ENCODE measurements around the gene ARMH4.

ARMH4 gene

GRCh38 chr14:58108717-58109116 is 43.3 kb downstream of the ARMH4 start:
- no peaks in the 10 kb centered on the region for H3K9me3 ChIP-seq (replicated peaks in 1 of 11)
- H3K27ac ChIP-seq: no peak overlapping the region
- H3K36me3 ChIP-seq: no peaks in the 10 kb centered on the region
- H3K9ac ChIP-seq: no peak overlapping the region
- no peak overlapping the region for H3K4me3 ChIP-seq
- H4K20me1 ChIP-seq: no peaks in the 10 kb centered on the region
- no peak overlapping the region for H3K4me2 ChIP-seq
- no peaks in the 10 kb centered on the region for H3K4me1 ChIP-seq
- TF ChIP-seq Cebpa-rat (IDR thresholded peaks at IDR 0.05): no peak
- H3K27me3 ChIP-seq: no peaks in the 10 kb centered on the region

- no peak overlapping the region for H3K27ac ChIP-seq
- no peak overlapping the region for H3K4me3 ChIP-seq
- H3K36me3 ChIP-seq: no peaks in the 10 kb centered on the region
- no peak overlapping the region for H3K9ac ChIP-seq
- no peak overlapping the region for H3K4me2 ChIP-seq
- no peaks in the 10 kb centered on the region for H4K20me1 ChIP-seq
- 0 out of 20 replicates have a peak, but pooled peaks cover 0 to 3% (median 0%) of the 10 kb centered on the region in 10 experiments for H3K4me1 ChIP-seq
- no peaks in the 10 kb centered on the region for H3K27me3 ChIP-seq
- TF ChIP-seq Cebpa-rat (IDR thresholded peaks at IDR 0.05): no peak
- no peaks in the 10 kb centered on the region for H3K9me3 ChIP-seq (replicated peaks in 1 of 11)
Measured at GRCh38 chr14:58107947-58108552, 44.0 kb downstream of the ARMH4 start.

GRCh38 chr14:58107041-58107440 is 45.0 kb downstream of the ARMH4 start:
- no peak for TF ChIP-seq Cebpa-rat (IDR thresholded peaks at IDR 0.05)
- H3K4me1 ChIP-seq: 0 out of 20 replicates have a peak, but pooled peaks cover 0 to 3% (median 0%) of the 10 kb centered on the region in 10 experiments
- no peaks in the 10 kb centered on the region for H4K20me1 ChIP-seq
- no peaks in the 10 kb centered on the region for H3K36me3 ChIP-seq
- no peak overlapping the region for H3K9ac ChIP-seq
- no peak overlapping the region for H3K4me2 ChIP-seq
- H3K4me3 ChIP-seq: no peak overlapping the region
- H3K27me3 ChIP-seq: no peaks in the 10 kb centered on the region
- H3K27ac ChIP-seq: no peak overlapping the region
- H3K9me3 ChIP-seq (replicated peaks in 1 of 11): no peaks in the 10 kb centered on the region

- H3K4me1 ChIP-seq: peaks cover 0 to 5% (median 0%) of the 10 kb centered on the region in 10 experiments; a peak in 1 of 20 replicates
- no peaks in the 10 kb centered on the region for H3K9me3 ChIP-seq (replicated peaks in 1 of 11)
Measured at GRCh38 chr14:58106446-58106845, 45.6 kb downstream of the ARMH4 start.

GRCh38 chr14:58104808-58105207 is 47.2 kb downstream of the ARMH4 start:
- Histone ChIP-seq H3K4me3 (no peak overlapping the region), H3K4me2 (no peak overlapping the region), H3K27me3 (no peaks in the 10 kb centered on the region), H3K9ac (no peak overlapping the region), H3K4me1 (peaks cover 0 to 13% (median 0%) of the 10 kb centered on the region in 10 experiments; a peak in 2 of 20 replicates), H3K9me3 (replicated peaks in 1 of 11) (no peaks in the 10 kb centered on the region), H3K27ac (no peak overlapping the region), H3K36me3 (no peaks in the 10 kb centered on the region), H4K20me1 (no peaks in the 10 kb centered on the region)
- no peak for TF ChIP-seq Cebpa-rat (IDR thresholded peaks at IDR 0.05)

More at GRCh38 chr14:58106446-58106845, 45.6 kb downstream of the ARMH4 start:
- no peak overlapping the region for H3K4me3 ChIP-seq
- H3K9ac ChIP-seq: no peak overlapping the region
- no peaks in the 10 kb centered on the region for H3K36me3 ChIP-seq
- H3K27me3 ChIP-seq: no peaks in the 10 kb centered on the region
- H3K4me2 ChIP-seq: no peak overlapping the region
- no peak overlapping the region for H3K27ac ChIP-seq
- no peaks in the 10 kb centered on the region for H4K20me1 ChIP-seq
- TF ChIP-seq Cebpa-rat (IDR thresholded peaks at IDR 0.05): no peak

- no peaks in the 10 kb centered on the region for H3K36me3 ChIP-seq
- H3K9me3 ChIP-seq (replicated peaks in 1 of 11): no peaks in the 10 kb centered on the region
- H4K20me1 ChIP-seq: no peaks in the 10 kb centered on the region
- no peak overlapping the region for H3K27ac ChIP-seq
- no peaks in the 10 kb centered on the region for H3K27me3 ChIP-seq
- H3K4me3 ChIP-seq: no peak overlapping the region
- peaks cover 0 to 13% (median 5%) of the 10 kb centered on the region in 10 experiments; a peak in 9 of 20 replicates for H3K4me1 ChIP-seq
- no peak for TF ChIP-seq Cebpa-rat (IDR thresholded peaks at IDR 0.05)
- peak overlapping the region in 1 of 11 experiments; percentile 4; a peak in 1 of 22 replicates for H3K4me2 ChIP-seq
- H3K9ac ChIP-seq: no peak overlapping the region
Measured at GRCh38 chr14:58100735-58101368, 51.2 kb downstream of the ARMH4 start.

- H3K9ac ChIP-seq: no peak overlapping the region
- no peaks in the 10 kb centered on the region for H3K27me3 ChIP-seq
- no peak overlapping the region for H3K27ac ChIP-seq
- no peak for TF ChIP-seq Cebpa-rat (IDR thresholded peaks at IDR 0.05)
- no peaks in the 10 kb centered on the region for H4K20me1 ChIP-seq
- H3K4me2 ChIP-seq: no peak overlapping the region
- no peaks in the 10 kb centered on the region for H3K36me3 ChIP-seq
- H3K9me3 ChIP-seq (replicated peaks in 1 of 11): no peaks in the 10 kb centered on the region
- no peak overlapping the region for H3K4me3 ChIP-seq
- peaks cover 0 to 13% (median 5%) of the 10 kb centered on the region in 10 experiments; a peak in 9 of 20 replicates for H3K4me1 ChIP-seq
Measured at GRCh38 chr14:58099682-58100081, 52.3 kb downstream of the ARMH4 start.

- H3K9ac ChIP-seq: no peak overlapping the region
- H3K9me3 ChIP-seq (replicated peaks in 1 of 11): no peaks in the 10 kb centered on the region
- H3K27me3 ChIP-seq: no peaks in the 10 kb centered on the region
- peaks cover 0 to 11% (median 5%) of the 10 kb centered on the region in 10 experiments; a peak in 9 of 20 replicates for H3K4me1 ChIP-seq
- peak overlapping the region in 3 of 11 experiments; percentile 6 to 34 (median 22); a peak in 1 of 22 replicates for H3K4me2 ChIP-seq
- no peak overlapping the region for H3K27ac ChIP-seq
- TF ChIP-seq Cebpa-rat (IDR thresholded peaks at IDR 0.05): no peak
- H4K20me1 ChIP-seq: no peaks in the 10 kb centered on the region
- no peaks in the 10 kb centered on the region for H3K36me3 ChIP-seq
- no peak overlapping the region for H3K4me3 ChIP-seq
Measured at GRCh38 chr14:58098507-58098906, 53.5 kb downstream of the ARMH4 start.

- Histone ChIP-seq H3K9me3 (replicated peaks in 1 of 11) (no peaks in the 10 kb centered on the region), H3K4me1 (peaks cover 0 to 10% (median 5%) of the 10 kb centered on the region in 10 experiments; a peak in 9 of 20 replicates), H3K4me2 (no peak overlapping the region), H3K36me3 (no peaks in the 10 kb centered on the region), H3K4me3 (no peak overlapping the region), H3K9ac (no peak overlapping the region), H4K20me1 (no peaks in the 10 kb centered on the region), H3K27me3 (no peaks in the 10 kb centered on the region), H3K27ac (no peak overlapping the region)
- no peak for TF ChIP-seq Cebpa-rat (IDR thresholded peaks at IDR 0.05)
Measured at GRCh38 chr14:58096731-58097130, 55.3 kb downstream of the ARMH4 start.

All from BLaER1 treated with 17β-estradiol and CSF1 and Interleukin-3, amounts not matched to agents 10 nM and 100 nM (cell line).